Stimulated activated CD4-positive, alpha-beta T cell treated with anti-CD3 and anti-CD28 coated beads, Interleukin-15, amount 100 ng/mL, for 48 hours (primary cell): ENCODE measurements around the gene ALG11.
A peak's percentile ranks its signal among the peaks of the same experiment; 100 is the strongest.
"Not testable (repeated sequence)": the region's sequence is repeated elsewhere in the genome, so short reads cannot be mapped to it uniquely, and the experiment has no call there.

Experiments
- DNase-seq, 2 donors: peaks; one replicate each; pipeline ENCODE4 v3.0.0-alpha.2; 2020; ENCODE audit warnings: low read depth in 2 of 2

The ALG11 gene

GRCh38 chr13:52011632-52012511 is at the start of gene ALG11:
Gene ALG11 (plus strand): TSS chr13:52012398. CDS start chr13:52012419, 21 bp downstream.
- DNase-seq = peak; percentile 99

GRCh38 chr13:51966186-51966585 is 46.0 kb upstream of the ALG11 start:
- no peak for DNase-seq

DNA sequence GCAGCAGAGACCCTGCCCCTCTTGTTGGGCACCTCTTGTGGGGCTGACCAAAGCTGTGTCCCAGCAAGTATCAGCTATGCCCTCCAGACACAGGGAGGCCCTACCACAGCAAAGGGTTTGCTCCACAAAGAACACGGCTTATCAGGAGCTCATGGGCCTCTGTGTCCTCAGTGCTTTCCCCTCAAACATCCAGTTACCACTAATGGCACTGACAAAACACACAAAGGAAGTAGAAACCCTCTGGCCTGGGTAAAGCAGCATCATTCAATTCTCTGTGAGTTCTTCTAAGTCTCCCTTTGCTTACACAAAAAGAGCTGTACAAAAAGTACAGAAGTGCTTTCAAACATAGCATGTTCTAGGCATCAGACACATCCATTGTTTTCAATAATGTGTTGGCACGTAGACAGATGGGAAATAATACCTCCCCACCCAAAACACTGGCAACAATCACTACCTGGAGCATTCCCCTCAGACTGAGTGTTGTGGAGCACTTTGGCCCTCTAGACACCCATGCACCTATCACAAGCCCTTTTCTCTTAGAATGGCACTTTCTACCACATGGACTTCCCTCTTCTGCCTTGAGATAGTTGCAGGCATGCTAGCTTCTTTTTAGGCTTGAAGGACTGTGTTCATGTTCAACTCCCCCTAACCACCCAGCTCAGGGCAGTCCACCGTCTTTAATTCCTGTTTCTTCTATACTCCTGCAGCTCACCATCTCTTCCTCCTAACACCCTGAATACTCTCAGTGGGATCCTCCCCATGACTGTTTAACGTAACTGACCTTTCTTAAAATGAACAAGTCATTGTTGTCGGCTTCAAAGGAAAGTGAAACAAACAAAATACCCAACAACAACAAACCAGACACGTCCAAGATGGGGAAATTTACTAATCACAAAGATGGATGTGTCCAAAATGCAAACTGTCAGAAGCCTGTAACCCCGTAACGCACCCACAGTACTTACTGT is 44.4 kb upstream of the ALG11 start:
- DNase-seq = no peak

GRCh38 chr13:51970349-51970748 is 41.8 kb upstream of the ALG11 start:
- no peak for DNase-seq

GRCh38 chr13:51971520-51972426 is 40.4 kb upstream of the ALG11 start:
- no peak for DNase-seq

- DNase-seq = no peak
Measured at GRCh38 chr13:51974482-51974881, 37.7 kb upstream of the ALG11 start.

GRCh38 chr13:51976423-51976822 is 35.8 kb upstream of the ALG11 start:
- DNase-seq = no peak

- DNase-seq = no peak
Measured at GRCh38 chr13:51976890-51977289, 35.3 kb upstream of the ALG11 start.

GRCh38 chr13:51977625-51978024 is 34.6 kb upstream of the ALG11 start:
- no peak for DNase-seq

DNA sequence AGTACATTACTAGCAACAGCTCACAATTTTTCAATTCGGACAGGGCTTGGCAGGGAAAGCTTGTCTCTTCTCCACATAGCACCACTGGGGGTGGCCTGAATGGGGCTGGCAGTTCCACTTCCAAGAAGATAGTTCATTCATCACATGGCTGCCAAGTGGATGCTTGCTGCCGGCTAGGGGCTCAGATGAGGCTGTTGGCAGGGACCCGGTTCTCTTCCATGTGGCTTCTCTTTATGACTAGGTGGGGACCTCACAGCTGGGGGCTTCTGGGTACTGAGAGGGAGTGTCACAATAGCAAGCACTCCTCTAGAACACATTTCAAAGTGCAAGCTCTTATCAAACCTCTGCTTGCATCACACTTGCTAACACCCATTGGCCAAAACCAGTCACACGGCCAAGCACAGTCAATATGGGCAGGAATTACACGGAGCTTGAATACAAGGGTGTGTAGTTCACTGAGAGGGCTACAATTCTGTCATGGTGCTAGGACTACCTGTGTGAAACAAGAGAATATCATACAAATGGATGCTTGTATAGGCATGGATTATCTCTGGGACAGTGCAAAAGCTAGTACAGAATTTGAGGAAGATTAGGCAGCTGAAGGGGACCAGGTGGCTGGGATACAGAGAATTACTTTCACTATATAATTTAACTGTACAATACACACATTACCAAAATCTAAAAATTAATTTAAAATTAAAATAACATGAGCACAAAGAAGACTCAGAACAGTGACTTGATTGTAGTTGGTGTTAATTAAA is 33.2 kb upstream of the ALG11 start:
- DNase-seq = no peak

DNA sequence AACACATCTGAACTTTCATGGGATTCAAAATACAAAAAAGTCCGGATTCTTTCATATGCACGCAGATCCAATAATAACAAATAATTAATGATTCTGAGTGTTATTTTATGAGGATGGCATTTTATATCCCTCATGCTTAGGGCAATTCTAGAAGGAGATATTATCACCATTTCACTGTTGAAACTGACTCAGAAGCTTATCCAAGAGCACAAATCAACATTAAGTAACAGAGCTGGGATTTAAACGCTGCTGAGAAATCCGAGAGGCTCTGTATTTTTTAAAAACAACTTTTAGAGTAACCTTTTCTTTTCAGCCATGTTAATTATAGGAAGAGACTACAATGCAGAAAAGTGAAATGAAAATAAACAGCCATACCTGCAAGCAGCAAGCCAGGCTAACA is 31.3 kb upstream of the ALG11 start:
- DNase-seq = no peak

DNA sequence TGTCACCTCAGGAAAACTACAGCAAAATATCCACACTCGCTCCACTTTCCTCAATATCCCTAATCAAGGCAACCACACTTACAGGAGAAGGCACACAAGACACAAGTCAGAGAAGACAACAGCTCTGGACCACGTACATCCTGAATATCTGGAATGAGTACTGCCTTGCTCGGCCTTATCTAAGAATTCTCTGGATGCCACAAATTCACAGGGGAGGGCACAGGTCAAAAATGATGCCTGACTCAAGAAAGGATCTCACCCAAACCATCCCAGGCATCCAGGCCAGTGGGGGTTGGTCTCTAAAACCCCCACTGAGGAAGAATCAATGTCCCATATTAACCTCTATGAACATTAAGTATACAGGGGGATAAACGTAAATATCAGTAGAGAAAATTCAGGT is 30.8 kb upstream of the ALG11 start:
- DNase-seq = no peak

DNA sequence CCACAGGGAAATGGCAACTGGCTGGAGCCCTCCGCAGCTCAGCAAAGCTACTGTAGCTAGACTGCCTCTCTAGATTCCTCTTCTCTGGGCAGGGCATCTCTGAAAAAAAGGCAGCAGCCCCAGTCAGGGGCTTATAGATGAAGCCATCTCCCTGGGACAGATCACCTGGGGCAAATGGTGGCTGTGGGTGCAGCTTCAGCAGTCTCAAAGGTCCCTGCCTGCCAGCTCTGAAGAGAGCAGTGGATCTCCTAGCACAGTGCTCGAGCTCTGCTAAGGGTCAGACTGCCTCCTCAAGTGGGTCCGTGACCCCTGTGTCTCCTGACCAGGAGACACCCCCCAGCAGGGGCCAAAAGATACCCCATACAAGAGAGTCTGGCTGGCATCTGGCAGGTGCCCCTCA is 28.9 kb upstream of the ALG11 start:
- not testable (repeated sequence) for DNase-seq

DNA sequence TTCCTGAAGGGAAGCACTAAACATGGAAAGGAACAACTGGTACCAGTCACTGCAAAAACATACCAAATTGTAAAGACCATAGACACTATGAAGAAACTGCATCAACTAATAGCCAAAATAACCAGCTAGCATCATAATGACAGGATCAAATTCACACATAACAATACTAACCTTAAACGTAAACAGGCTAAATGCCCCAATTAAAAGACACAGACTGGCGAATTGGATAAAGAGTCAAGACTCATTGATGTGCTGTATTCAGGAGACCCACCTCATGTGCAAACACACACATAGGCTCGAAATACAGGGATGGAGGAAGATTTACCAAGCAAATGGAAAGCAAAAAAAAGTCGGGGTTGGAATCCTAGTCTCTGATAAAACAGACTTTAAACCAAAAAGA is 27.3 kb upstream of the ALG11 start:
- not testable (repeated sequence) for DNase-seq

DNA sequence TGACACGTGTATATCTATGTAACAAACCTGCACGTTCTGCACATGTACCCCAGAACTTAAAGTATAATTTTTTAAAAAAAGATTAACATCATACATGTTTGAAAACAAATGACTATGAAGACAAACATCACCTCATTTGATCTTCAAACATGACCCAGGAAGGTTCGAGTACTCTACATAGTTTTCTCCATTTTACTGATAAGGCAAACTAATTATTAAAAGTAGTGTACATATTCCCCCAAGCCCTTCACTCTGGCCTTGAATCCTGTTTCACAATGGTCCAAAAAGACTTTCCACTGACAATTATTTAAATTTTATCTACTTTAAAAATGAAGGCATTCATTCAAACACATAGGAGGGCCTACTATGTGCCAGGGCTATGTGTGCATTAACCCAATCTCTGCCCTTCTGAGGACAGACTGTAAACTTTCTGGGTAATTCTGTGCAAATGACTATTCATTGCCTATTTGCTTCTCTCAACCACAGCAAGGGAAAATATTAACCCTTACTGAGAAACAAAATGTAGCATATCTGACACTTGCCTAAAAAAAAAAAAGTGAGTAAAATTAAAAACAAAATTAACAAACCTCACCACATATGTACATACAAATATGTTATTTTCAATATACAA is 23.1 kb upstream of the ALG11 start:
- no peak for DNase-seq

- no peak for DNase-seq
Measured at GRCh38 chr13:51993713-51994112, 18.5 kb upstream of the ALG11 start.

- DNase-seq = no peak
Measured at GRCh38 chr13:51995677-51996551, 16.3 kb upstream of the ALG11 start.

GRCh38 chr13:51996641-51997040 is 15.6 kb upstream of the ALG11 start:
- no peak for DNase-seq

DNA sequence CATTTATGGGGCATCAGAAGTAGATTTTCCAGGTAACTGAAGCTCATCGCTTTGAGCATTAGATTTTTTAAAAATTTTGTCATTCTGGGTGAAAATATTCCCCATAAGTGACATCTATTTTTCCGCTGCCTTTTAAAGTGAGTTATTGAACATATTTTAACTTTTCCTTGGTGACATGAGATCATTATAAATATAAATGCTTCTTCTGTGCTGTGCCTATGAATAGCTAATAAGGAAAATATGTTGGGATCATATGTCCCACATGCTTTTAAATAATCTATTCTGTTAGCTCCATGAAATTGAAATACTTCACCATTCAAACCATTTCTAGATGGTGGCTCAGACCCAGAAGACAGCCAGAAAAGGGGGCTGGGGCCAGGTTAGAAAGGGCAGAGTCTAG is 15.0 kb upstream of the ALG11 start:
- DNase-seq = no peak
